Cardiac muscle cell (in vitro differentiated cells and primary cell): ENCODE results near the gene NUDCD3. TPM values are rescaled to one million over a fixed set of nuclear protein-coding genes. Genes with fewer than 3 reads are reported as not detected.

Source experiments
- DNase-seq, 2 donors: peaks; one replicate each; pipeline versions ENCODE4 v3.0.0 to v3.0.0-alpha.2; 2010 to 2017; ENCODE audit warnings: low read depth in 1 of 2, low spot score in 1 of 2
- H3K27ac ChIP-seq: fragments of 200-600 bp; sonication (generic); 2 replicates; pipeline ENCODE4 v1.5.1; 2016
- H3K27me3 ChIP-seq: fragments of 200-600 bp; sonication (generic); 2 replicates; pipeline ENCODE4 v1.6.0; 2016; ENCODE audit warnings: control low read depth
- H3K36me3 ChIP-seq: fragments of 200-600 bp; sonication (generic); 2 replicates; pipeline ENCODE4 v1.5.1; 2016; ENCODE audit warnings: control low read depth
- H3K4me1 ChIP-seq: fragments of 200-600 bp; sonication (generic); 2 replicates; pipeline ENCODE4 v1.8.1; 2017; ENCODE audit warnings: low read depth, mild to moderate bottlenecking, mixed run types
- H3K4me3 ChIP-seq: fragments of 200-600 bp; sonication (generic); 2 replicates; pipeline ENCODE4 v1.5.1; 2016; ENCODE audit warnings: mild to moderate bottlenecking
- H3K9me3 ChIP-seq: fragments of 200-600 bp; sonication (generic); 2 replicates; pipeline ENCODE4 v1.5.1; 2017; ENCODE audit warnings: low read depth, mild to moderate bottlenecking, control low read depth
- CTCF ChIP-seq: IDR thresholded peaks from 2 replicates; pipeline ENCODE4 v1.5.1; 2012; ENCODE audit warnings: low read depth, mild to moderate bottlenecking, low read length
- polyA plus RNA-seq: library from polyadenylated mRNA; unstranded; fragments of >200 nt; fragmentation: Nextera tagmentation; extraction: Ambion mirVana; gene quantifications from 2 replicates; pipeline ENCODE4 v1.2.1, GENCODE V29; 2016
- total RNA-seq: library from RNA; depleted of rRNA; stranded (reverse); fragments of >200 nt; gene quantifications from 2 replicates; pipeline ENCODE4 v1.2.3, GENCODE V29; 2016

Gene NUDCD3
- total and polyA plus RNA-seq, 2 experiments from 2014 or later = 44.8 to 98.7 TPM

GRCh38 chr7:44448922-44449583 lies 41.4 kb downstream of the NUDCD3 start:
- Histone ChIP-seq H3K27ac (no peak overlapping the region), H3K4me3 (no peak overlapping the region), H3K9me3 (no peaks in the 10 kb centered on the region), H3K36me3 (peaks cover 3% of the 10 kb centered on the region), H3K27me3 (no peaks in the 10 kb centered on the region), H3K4me1 (no peaks in the 10 kb centered on the region)
- DNase-seq = no peak
- no peak for TF ChIP-seq CTCF

GRCh38 chr7:44447874-44448425 lies 42.5 kb downstream of the NUDCD3 start:
- no peaks in the 10 kb centered on the region for H3K4me1 ChIP-seq
- peaks cover 3% of the 10 kb centered on the region for H3K36me3 ChIP-seq
- no peak overlapping the region for H3K4me3 ChIP-seq
- H3K9me3 ChIP-seq = no peaks in the 10 kb centered on the region
- no peaks in the 10 kb centered on the region for H3K27me3 ChIP-seq
- TF ChIP-seq CTCF = no peak
- DNase-seq = no peak
- H3K27ac ChIP-seq = no peak overlapping the region

GRCh38 chr7:44445986-44446671 lies 44.3 kb downstream of the NUDCD3 start:
- no peak for DNase-seq
- Histone ChIP-seq H3K36me3 (no peaks in the 10 kb centered on the region), H3K4me3 (no peak overlapping the region), H3K9me3 (no peaks in the 10 kb centered on the region), H3K27me3 (no peaks in the 10 kb centered on the region), H3K4me1 (no peaks in the 10 kb centered on the region), H3K27ac (no peak overlapping the region)
- no peak for TF ChIP-seq CTCF

GRCh38 chr7:44441079-44441478 lies 49.4 kb downstream of the NUDCD3 start:
- H3K27ac ChIP-seq = no peak overlapping the region
- H3K36me3 ChIP-seq = no peaks in the 10 kb centered on the region
- no peaks in the 10 kb centered on the region for H3K27me3 ChIP-seq
- H3K4me3 ChIP-seq = no peak overlapping the region
- no peaks in the 10 kb centered on the region for H3K4me1 ChIP-seq
- H3K9me3 ChIP-seq = no peaks in the 10 kb centered on the region
- DNase-seq = no peak
- TF ChIP-seq CTCF = no peak

- DNase-seq = no peak
- H3K4me3 ChIP-seq = no peak overlapping the region
- no peaks in the 10 kb centered on the region for H3K4me1 ChIP-seq
- H3K27ac ChIP-seq = no peak overlapping the region
- no peaks in the 10 kb centered on the region for H3K36me3 ChIP-seq
- H3K27me3 ChIP-seq = no peaks in the 10 kb centered on the region
- H3K9me3 ChIP-seq = no peaks in the 10 kb centered on the region
- no peak for TF ChIP-seq CTCF
Measured at GRCh38 chr7:44440577-44441078, 49.8 kb downstream of the NUDCD3 start.
